ENCODE data around the gene APOBEC2. TPM values are rescaled to one million over a fixed set of nuclear protein-coding genes. Genes with fewer than 3 reads are reported as not detected.

Gene APOBEC2
- total RNA-seq, 1 donor from 2014 or later: not detected

DNA sequence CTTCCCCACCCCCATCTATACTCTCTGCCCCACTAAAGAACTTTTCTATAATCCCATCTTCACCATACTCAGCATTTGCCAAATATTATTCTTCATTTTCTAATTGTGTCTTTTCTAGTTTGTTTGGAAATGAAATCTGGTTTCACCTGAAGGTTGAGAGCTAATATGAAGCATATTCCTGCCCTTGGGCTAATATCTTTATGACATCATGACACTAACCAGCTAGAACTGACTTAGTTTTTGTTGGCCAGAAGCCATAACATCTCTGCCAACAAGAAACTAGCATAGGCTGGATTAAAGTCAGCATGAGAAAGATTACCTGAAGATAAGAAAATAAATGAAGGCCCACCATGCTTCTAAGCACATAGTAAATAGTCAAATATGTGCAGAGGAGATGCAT is 30.7 kb upstream of the APOBEC2 start:
- no peak for TF ChIP-seq POLR2A (IDR thresholded peaks at IDR 0.05)
- TF ChIP-seq POLR2AphosphoS5 (IDR thresholded peaks at IDR 0.05; ENCODE audit: insufficient read depth in 1 of 2, low read depth in 1 of 2): no peak
- no peak for TF ChIP-seq CTCF (IDR thresholded peaks at IDR 0.05)
- H3K27ac ChIP-seq: no peak overlapping the region
- intact Hi-C loops (cut with DNase I): no loop called here
- H3K9me3 ChIP-seq: no peaks in the 10 kb centered on the region
- H3K27me3 ChIP-seq: no peaks in the 10 kb centered on the region
- peaks cover 3% of the 10 kb centered on the region for H3K4me1 ChIP-seq
- no peak for DNase-seq (ENCODE audit: extremely low spot score in 2 of 2)
- no peaks in the 10 kb centered on the region for H3K36me3 ChIP-seq
- H3K4me3 ChIP-seq: no peak overlapping the region

- no peaks in the 10 kb centered on the region for H3K27me3 ChIP-seq
- TF ChIP-seq CTCF (IDR thresholded peaks at IDR 0.05) (no peak), POLR2A (IDR thresholded peaks at IDR 0.05) (no peak), POLR2AphosphoS5 (IDR thresholded peaks at IDR 0.05; ENCODE audit: insufficient read depth in 1 of 2, low read depth in 1 of 2) (no peak)
- DNase-seq (ENCODE audit: extremely low spot score in 2 of 2): no peak
- H3K4me1 ChIP-seq: peaks cover 10% of the 10 kb centered on the region
- no peaks in the 10 kb centered on the region for H3K9me3 ChIP-seq
- H3K4me3 ChIP-seq: no peak overlapping the region
- H3K27ac ChIP-seq: no peak overlapping the region
- intact Hi-C loops (cut with DNase I): no loop called here
- no peaks in the 10 kb centered on the region for H3K36me3 ChIP-seq
Measured at GRCh38 chr6:41023114-41023513, 29.9 kb upstream of the APOBEC2 start.

DNA sequence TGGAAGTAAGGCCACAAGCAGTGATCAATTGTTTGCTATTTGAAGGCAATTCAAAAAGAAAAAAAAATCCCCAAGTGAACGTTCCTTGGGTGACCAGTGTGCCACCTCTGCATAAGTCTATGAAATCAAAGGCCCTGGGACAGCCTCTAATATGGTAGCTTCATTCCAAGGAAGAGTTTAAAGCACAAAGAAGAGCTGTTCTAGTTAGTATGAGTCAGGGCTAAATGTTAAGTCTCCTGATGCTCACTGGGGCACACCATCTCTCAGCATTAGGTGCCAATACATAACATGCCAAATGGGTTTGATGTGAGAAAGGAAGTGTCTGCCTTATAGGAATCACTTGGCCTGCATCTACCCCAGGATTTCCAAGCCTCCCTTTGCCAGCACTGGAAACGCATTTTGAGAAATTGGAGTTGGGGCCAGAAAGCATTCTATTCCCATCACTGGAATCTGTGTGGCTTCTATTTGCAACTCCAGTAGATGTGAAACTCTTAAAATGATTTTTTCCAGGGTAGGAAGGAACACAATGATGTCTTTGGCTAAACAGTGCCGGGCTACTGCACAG is 27.0 kb upstream of the APOBEC2 start:
- intact Hi-C loops (cut with DNase I): no loop called here

GRCh38 chr6:41027241-41027640 is 25.8 kb upstream of the APOBEC2 start:
- peak overlapping the region; percentile 46 to 55 for H3K4me3 ChIP-seq
- no peak for DNase-seq (ENCODE audit: extremely low spot score in 2 of 2)
- TF ChIP-seq POLR2AphosphoS5 (IDR thresholded peaks at IDR 0.05; ENCODE audit: insufficient read depth in 1 of 2, low read depth in 1 of 2): no peak
- TF ChIP-seq POLR2A (IDR thresholded peaks at IDR 0.05): no peak
- TF ChIP-seq CTCF (IDR thresholded peaks at IDR 0.05): no peak
- peak overlapping the region; percentile 76 for H3K27ac ChIP-seq
- peaks cover 16% of the 10 kb centered on the region for H3K4me1 ChIP-seq
- no peaks in the 10 kb centered on the region for H3K27me3 ChIP-seq
- intact Hi-C loops (cut with DNase I): no loop called here
- no peaks in the 10 kb centered on the region for H3K9me3 ChIP-seq
- H3K36me3 ChIP-seq: no peaks in the 10 kb centered on the region

More for the DNA sequence above, 27.0 kb upstream of the APOBEC2 start:
- Histone ChIP-seq H3K36me3 (no peaks in the 10 kb centered on the region), H3K9me3 (no peaks in the 10 kb centered on the region), H3K4me3 (no peak overlapping the region), H3K27me3 (no peaks in the 10 kb centered on the region), H3K27ac (no peak overlapping the region), H3K4me1 (peaks cover 16% of the 10 kb centered on the region)
- DNase-seq (ENCODE audit: extremely low spot score in 2 of 2): no peak
- no peak for TF ChIP-seq POLR2A (IDR thresholded peaks at IDR 0.05)
- TF ChIP-seq CTCF (IDR thresholded peaks at IDR 0.05): no peak
- no peak for TF ChIP-seq POLR2AphosphoS5 (IDR thresholded peaks at IDR 0.05; ENCODE audit: insufficient read depth in 1 of 2, low read depth in 1 of 2)

DNA sequence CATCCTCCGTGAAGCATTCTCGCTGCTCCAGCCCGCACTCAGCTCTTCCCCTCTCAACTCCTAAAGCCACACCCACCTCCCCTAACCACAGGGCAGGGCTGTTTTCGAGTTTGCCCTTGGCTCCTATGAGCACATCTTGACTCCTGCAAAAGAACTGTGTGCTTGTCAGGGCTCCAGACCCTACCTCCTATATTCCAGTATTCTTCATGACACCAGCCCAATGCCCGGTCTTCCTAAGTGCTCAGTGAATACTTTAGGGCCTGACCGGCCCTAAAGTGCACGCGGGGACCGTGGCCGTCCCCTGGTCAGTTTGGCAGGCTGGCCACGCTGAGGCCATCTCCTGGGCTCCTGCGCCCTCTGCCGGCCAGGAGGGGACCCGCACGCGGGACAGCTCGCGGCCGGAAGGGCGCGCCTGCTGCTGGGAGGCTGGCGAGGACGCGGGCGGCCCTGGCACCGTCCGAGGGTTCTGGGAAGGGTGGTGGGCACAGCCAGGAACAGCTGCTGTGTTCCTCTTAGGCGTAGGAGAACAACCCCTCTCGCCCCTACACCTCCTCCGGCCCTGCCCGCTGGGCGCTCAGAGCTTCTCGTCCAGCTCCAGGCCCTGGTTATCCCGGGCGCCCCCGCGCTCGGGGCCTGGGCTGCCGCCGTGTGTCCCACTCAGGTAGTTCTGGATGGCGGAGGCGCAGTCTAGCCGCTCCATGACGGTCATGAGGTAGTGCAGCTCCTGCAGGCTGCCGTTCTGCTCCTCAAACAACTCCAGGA is 25.0 kb upstream of the APOBEC2 start:
- TF ChIP-seq POLR2A (IDR thresholded peaks at IDR 0.05) (no peak), POLR2AphosphoS5 (IDR thresholded peaks at IDR 0.05; ENCODE audit: insufficient read depth in 1 of 2, low read depth in 1 of 2) (peak in 1 of 2 donors; percentile 13), CTCF (IDR thresholded peaks at IDR 0.05) (peak; percentile 92 to 97 (median 97))
- Histone ChIP-seq H3K4me3 (peak overlapping the region; percentile 46 to 55), H3K27me3 (no peaks in the 10 kb centered on the region), H3K27ac (peak overlapping the region; percentile 76), H3K4me1 (peaks cover 16% of the 10 kb centered on the region), H3K9me3 (no peaks in the 10 kb centered on the region), H3K36me3 (no peaks in the 10 kb centered on the region)
- DNase-seq (ENCODE audit: extremely low spot score in 2 of 2): no peak
- intact Hi-C loops (cut with DNase I): no loop called here
